ENCODE measurements around the gene USF2.

The USF2 gene

DNA sequence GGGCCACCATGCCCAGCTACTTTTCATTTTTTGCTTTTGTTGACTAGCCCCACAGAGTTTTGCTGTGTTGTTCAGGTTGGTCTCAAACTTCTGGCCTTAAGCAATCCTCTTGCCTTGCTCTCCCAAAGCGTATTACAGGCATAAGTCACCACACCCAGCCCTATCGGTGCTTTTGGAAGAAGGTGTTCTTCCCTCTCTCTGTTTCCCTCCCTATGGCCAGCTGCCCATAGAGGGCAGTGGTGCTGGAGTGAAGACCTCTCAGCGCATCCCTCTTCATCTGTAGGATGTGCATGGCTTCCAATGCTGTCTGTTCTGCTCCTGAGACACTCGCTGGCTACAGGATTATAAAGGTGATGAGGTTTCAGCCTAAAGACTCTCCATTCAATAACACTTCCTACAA is 58.9 kb downstream of the USF2 start:
- DNase-seq: no peak

DNA sequence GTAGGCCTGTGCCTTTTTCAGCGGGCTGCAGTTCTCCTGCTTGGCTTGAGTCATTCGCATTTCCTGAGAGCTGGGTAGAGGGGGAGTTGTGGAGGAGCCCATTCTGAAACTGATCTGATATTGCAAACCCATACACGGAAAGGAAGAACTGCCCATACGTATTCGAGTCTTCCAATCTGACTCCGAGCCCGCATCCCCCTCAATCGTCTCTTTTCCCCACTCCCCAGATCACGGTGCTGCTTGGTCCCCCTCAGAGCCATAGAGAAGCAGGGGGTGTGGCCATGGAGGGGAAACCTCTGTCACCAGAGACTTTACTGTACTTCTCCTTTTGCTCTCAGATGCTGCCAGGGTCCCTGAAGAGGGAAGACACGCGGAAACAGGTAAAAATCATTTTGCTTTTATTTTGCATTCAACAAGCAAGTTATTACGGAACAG is 60.1 kb downstream of the USF2 start, which contains the start of gene CD22:
Gene CD22, plus strand, starts transcription at position 337 of the 435 bp plus-strand sequence. CDS start 2,854 bp downstream, outside the sequence.
- no peak for DNase-seq

DNA sequence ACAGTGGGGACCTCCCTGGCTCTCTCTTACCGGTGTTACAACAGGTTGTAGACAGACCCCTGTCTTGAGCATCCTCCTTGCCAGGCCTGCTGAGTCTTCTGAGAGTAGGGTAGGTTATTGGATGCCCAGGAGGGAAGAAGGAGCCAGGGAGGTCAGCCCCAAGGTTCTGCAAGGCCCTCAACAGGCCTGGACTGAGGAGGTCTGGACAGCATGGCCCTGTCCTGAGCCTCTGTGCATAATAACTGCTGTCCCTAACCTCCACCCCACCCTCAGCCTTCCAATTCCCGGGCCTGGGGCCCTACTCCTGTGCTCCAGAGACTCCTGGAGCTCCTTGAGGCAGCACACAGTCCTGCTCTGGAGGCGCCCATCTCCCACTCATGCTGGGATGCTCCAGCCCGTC is 60.6 kb downstream of the USF2 start:
- DNase-seq: no peak
